ENCODE measurements around the gene HSP90AB1. TPM values are rescaled to one million over a fixed set of nuclear protein-coding genes. Genes with fewer than 3 reads are reported as not detected.

Gene HSP90AB1
- total and polyA plus RNA-seq, 8 donors = 168 to 549 (median 359) TPM

DNA sequence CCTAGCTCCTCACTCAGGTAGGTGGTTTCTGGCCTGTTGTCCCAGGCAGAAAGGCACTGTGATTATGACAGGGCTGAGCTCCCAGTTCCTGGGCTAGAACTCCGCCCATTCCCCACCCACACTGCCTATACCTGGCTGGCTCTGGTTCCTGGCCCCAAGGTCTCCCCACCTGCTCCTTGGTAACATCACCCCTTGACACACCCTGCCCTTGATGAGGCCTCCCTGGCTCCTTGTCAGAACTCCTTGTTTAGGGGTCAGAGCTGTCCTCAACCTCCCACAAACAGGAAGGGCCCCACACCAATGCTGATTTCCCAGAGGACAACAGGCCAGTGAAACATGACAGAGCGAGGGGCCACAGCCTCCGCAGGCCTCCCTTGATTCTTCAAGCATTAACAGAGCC, 45.7 kb upstream of the HSP90AB1 start:
- Histone ChIP-seq H3K9me3 (no peaks in the 10 kb centered on the region), H3K36me3 (no peaks in the 10 kb centered on the region), H3K27ac (no peak overlapping the region), H3K4me3 (no peak overlapping the region), H3K4me1 (peaks cover 0 to 10% (median 6%) of the 10 kb centered on the region in 4 donors), H3K27me3 (no peaks in the 10 kb centered on the region)
- 66 to 84% (median 80%) methylated on average over 3 of the region's 3 CpGs for WGBS, 5 donors
- DNase-seq = peak; percentile 51 to 89
- intact Hi-C loops (cut with DNase I; ENCODE audit: low total_unique reads) = no loop called here
- TF ChIP-seq POLR2A (IDR thresholded peaks at IDR 0.05) = no peak
- TF ChIP-seq POLR2AphosphoS5 (IDR thresholded peaks at IDR 0.05) = no peak
- no peak for TF ChIP-seq EP300 (IDR thresholded peaks at IDR 0.05)
- TF ChIP-seq, protein P1, sequence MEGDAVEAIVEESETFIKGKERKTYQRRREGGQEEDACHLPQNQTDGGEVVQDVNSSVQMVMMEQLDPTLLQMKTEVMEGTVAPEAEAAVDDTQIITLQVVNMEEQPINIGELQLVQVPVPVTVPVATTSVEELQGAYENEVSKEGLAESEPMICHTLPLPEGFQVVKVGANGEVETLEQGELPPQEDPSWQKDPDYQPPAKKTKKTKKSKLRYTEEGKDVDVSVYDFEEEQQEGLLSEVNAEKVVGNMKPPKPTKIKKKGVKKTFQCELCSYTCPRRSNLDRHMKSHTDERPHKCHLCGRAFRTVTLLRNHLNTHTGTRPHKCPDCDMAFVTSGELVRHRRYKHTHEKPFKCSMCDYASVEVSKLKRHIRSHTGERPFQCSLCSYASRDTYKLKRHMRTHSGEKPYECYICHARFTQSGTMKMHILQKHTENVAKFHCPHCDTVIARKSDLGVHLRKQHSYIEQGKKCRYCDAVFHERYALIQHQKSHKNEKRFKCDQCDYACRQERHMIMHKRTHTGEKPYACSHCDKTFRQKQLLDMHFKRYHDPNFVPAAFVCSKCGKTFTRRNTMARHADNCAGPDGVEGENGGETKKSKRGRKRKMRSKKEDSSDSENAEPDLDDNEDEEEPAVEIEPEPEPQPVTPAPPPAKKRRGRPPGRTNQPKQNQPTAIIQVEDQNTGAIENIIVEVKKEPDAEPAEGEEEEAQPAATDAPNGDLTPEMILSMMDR (IDR thresholded peaks at IDR 0.05) = no peak

DNA sequence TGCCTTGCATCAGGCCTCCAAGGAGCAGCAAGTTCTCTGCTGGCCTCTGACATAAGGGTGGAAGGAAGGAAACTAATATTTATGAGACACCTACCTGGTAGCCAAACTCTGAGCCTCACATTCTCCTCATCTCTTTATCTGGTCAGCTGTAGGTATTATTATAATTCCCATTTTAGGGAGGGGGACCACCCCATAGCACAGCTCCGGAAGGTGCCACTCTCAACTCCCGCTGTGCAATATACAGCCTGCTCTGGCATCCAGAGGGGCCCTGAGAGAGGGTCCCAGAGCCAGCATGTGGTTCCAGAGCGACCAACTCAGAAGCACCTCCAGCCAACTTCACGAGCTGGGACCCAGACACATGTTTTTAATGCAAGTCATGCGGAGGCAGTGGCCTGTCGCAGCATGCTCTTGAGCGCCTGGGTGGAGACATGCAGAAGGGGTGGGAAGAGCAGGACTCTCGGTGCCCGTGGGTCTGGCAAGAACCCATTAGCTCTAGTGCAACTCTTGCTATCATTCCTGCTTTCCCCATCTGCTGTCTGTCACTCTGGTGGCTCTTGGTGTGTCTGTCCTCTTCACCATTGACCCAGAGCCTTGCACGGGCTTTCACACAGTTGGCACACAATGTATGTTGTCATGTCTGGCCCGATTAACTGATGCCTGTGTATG, 45.1 kb upstream of the HSP90AB1 start:
- 79 to 86% (median 83%) methylated on average over 6 to 11 of the region's 11 CpGs for WGBS, 5 donors
- H3K4me3 ChIP-seq = no peak overlapping the region
- H3K36me3 ChIP-seq = no peaks in the 10 kb centered on the region
- TF ChIP-seq EP300 (IDR thresholded peaks at IDR 0.05) = no peak
- TF ChIP-seq POLR2A (IDR thresholded peaks at IDR 0.05) = no peak
- TF ChIP-seq, protein P1 (IDR thresholded peaks at IDR 0.05) = no peak
- peaks cover 0 to 10% (median 6%) of the 10 kb centered on the region in 4 donors for H3K4me1 ChIP-seq
- intact Hi-C loops (cut with DNase I; ENCODE audit: low total_unique reads) = no loop called here
- H3K27ac ChIP-seq = peak overlapping the region in 2 of 5 donors; percentile 24 to 33
- H3K9me3 ChIP-seq = no peaks in the 10 kb centered on the region
- no peaks in the 10 kb centered on the region for H3K27me3 ChIP-seq
- no peak for DNase-seq

DNA sequence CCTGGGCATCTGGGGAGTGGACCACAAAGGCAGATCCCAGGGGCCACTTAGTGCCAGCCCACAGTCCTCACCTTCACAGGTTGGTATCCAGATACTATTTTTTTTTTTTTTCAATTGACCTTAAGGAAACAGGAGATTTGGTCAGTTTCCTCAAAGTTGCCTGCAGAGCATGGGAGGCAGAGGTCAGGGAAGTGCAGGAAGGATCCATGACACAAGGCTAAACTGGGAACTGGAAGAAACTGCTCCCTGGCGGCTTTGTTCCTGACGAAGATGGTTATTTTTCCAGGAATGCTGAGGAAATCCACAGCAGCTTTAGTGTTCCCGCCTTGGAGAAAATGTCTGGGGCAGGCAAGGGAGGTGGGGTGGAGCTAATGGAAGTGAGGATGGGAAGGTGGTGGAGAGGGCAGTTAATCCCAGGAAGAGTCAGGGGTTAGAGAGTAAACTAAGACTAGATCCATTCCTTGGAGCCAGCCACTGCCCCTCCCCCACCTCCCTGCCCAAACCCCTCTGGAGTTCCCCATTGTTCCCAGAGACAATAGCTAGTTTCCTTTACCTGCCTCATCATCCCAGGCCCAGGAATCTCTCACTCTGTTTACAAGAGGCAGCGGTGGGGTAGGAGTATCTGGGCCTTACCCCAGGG, 44.4 kb upstream of the HSP90AB1 start:
- DNase-seq = no peak
- no peaks in the 10 kb centered on the region for H3K9me3 ChIP-seq
- 77 to 90% (median 82%) methylated on average over 4 of the region's 4 CpGs for WGBS, 5 donors
- H3K4me3 ChIP-seq = no peak overlapping the region
- H3K27me3 ChIP-seq = no peaks in the 10 kb centered on the region
- no peaks in the 10 kb centered on the region for H3K36me3 ChIP-seq
- H3K4me1 ChIP-seq = peaks cover 0 to 10% (median 6%) of the 10 kb centered on the region in 4 donors
- peak overlapping the region in 4 of 5 donors; percentile 10 to 33 (median 22) for H3K27ac ChIP-seq
- intact Hi-C loops (cut with DNase I; ENCODE audit: low total_unique reads) = no loop called here
- TF ChIP-seq POLR2AphosphoS5 (IDR thresholded peaks at IDR 0.05) = no peak
- TF ChIP-seq POLR2A (IDR thresholded peaks at IDR 0.05) = no peak
- TF ChIP-seq EP300 (IDR thresholded peaks at IDR 0.05) = no peak
- TF ChIP-seq, protein P1 (IDR thresholded peaks at IDR 0.05) = no peak

DNA sequence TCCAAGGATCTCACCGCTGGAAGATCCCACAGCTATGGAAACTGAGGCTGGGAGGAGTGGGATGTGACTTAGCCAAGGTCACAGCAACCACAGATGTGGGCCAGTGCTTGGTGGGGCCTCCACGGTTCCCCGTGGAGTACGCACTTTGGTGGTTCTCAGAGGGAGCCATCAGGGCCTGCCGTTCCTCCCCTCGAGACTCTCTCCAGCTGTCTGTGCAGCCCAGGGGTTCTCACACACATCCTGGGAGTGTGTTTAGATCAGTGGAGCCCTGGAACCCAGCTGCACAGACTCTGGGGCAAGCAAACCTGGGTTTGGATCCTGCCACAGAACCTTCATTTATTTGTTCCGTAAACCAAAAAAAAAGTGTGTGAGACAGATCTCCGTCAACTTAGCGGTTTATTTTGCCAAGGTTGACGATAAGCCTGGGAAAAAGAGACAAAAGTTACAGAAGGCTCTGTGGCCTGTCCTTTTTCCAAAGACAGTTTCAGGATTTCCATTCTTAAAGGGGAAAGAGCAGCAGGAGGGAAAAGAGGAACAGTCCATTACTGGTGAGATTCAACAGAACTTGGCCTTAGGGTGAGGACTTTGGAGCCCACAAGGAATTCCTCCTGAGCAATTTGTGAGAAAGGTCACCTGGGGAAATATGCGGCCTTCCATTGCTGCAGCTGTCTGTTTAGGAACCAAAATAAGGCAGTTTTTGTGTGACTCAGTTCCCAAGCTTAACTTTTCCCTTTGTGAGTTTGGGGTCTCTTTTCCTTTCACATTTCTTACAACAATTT, 43.7 kb upstream of the HSP90AB1 start:
- TF ChIP-seq POLR2AphosphoS5 (IDR thresholded peaks at IDR 0.05) (no peak), EP300 (IDR thresholded peaks at IDR 0.05) (no peak), POLR2A (IDR thresholded peaks at IDR 0.05) (no peak)
- TF ChIP-seq, protein P1 (IDR thresholded peaks at IDR 0.05) = no peak
- Histone ChIP-seq H3K27ac (peak overlapping the region in 2 of 5 donors; percentile 10 to 20), H3K36me3 (no peaks in the 10 kb centered on the region), H3K4me3 (no peak overlapping the region), H3K27me3 (no peaks in the 10 kb centered on the region), H3K4me1 (peaks cover 0 to 10% (median 6%) of the 10 kb centered on the region in 4 donors), H3K9me3 (no peaks in the 10 kb centered on the region)
- intact Hi-C loops (cut with DNase I; ENCODE audit: low total_unique reads) = no loop called here
- DNase-seq = peak in 1 of 2 donors; percentile 48
- 79 to 85% (median 84%) methylated on average over 11 of the region's 11 CpGs for WGBS, 5 donors

Data from stomach (tissue), 9 donors.